Activated CD8-positive, alpha-beta T cell treated with anti-CD3 and anti-CD28 coated beads for 36 hours (primary cell): ENCODE data around the gene MGAT4A. TPM values are rescaled to one million over a fixed set of nuclear protein-coding genes. Genes with fewer than 3 reads are reported as not detected.

ENCODE experiments used
- ATAC-seq: fragments of 200-7000 bp; cut with Tn5 transposase; one replicate; pipeline ENCODE4 v1.10.0; 2021; ENCODE audit warnings: mild to moderate bottlenecking, moderate library complexity
- CTCF ChIA-PET: fragments of 350-600 bp; sonication (Branson Sonifier 250); formaldehyde crosslinking; loops from one replicate; lab custom pipeline; 2021; ENCODE audit warnings: antibody characterized with exemption; lab: Charles Lee
- POLR2A ChIA-PET: fragments of 350-600 bp; sonication (Branson Sonifier 250); formaldehyde crosslinking; loops from one replicate; lab custom pipeline; 2021; ENCODE audit warnings: antibody characterized with exemption; lab: Charles Lee
- DNase-seq: peaks from one replicate; pipeline ENCODE4 v3.0.0-alpha.2; 2020
- H3K27ac Mint-ChIP-seq: one replicate; pipeline ENCODE4 v1.8.0; 2021; ENCODE audit warnings: mild to moderate bottlenecking, mixed read lengths
- H3K27me3 Mint-ChIP-seq: one replicate; pipeline ENCODE4 v1.8.0; 2021; ENCODE audit warnings: mixed read lengths
- H3K36me3 Mint-ChIP-seq: one replicate; pipeline ENCODE4 v1.8.0; 2021; ENCODE audit warnings: low read depth, mixed read lengths
- H3K4me1 Mint-ChIP-seq: one replicate; pipeline ENCODE4 v1.8.0; 2021; ENCODE audit warnings: low read depth, mixed read lengths
- H3K4me3 Mint-ChIP-seq: one replicate; pipeline ENCODE4 v1.8.0; 2021; ENCODE audit warnings: mild to moderate bottlenecking, moderate library complexity, mixed read lengths
- H3K9me3 Mint-ChIP-seq: one replicate; pipeline ENCODE4 v1.8.0; 2021; ENCODE audit warnings: mixed read lengths
- CTCF ChIP-seq: fragments of 200-600 bp; IDR thresholded peaks from one replicate; pipeline ENCODE4 v1.8.0; 2022; ENCODE audit warnings: antibody characterized with exemption, mild to moderate bottlenecking
- intact Hi-C: fragments of 100-400 bp; cut with micrococcal nuclease; formaldehyde crosslinking; loops from one replicate; pipeline ENCODE4 v1.10.0; 2022
- total RNA-seq, 2 experiments: library from RNA; stranded (reverse); gene quantifications; one replicate each; pipeline ENCODE4 v1.2.3, GENCODE V29; 2021

Gene MGAT4A
- total RNA-seq, 2 experiments from 2014 or later = 57.6 to 59.0 TPM

DNA sequence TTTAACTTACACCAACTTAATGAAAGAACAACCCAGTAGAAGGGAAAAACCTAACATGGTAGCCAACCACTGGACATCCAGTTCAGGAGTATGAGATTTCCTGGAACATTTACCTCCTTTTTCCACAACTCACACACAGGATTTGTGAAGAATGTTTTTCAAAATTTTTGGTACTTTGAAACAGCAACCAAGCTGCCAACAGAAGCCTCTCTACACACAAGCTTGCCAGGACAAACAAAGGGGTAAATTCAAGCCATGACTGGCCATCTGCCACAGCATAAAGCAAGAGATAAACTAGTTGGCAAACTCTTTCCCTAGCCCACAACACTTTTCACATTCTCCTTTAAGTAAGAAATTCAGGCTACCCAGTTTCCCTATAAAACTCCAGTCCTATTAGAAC is 21.4 kb downstream of the MGAT4A start:
- peak overlapping the region; percentile 75 for H3K27ac Mint-ChIP-seq
- H3K4me1 Mint-ChIP-seq = peaks cover 81% of the 10 kb centered on the region
- DNase-seq (no peak), ATAC-seq (no peak)
- intact Hi-C loops = no loop called here
- no peaks in the 10 kb centered on the region for H3K27me3 Mint-ChIP-seq
- no peaks in the 10 kb centered on the region for H3K9me3 Mint-ChIP-seq
- CTCF ChIA-PET = interaction anchor here (1.3 to 2.4 kb wide), 6 partner anchors 9 to 60 kb away, joined by 4 to 9 read pairs (median 6); no protein-coding TSS in a partner anchor
- TF ChIP-seq CTCF = no peak
- H3K36me3 Mint-ChIP-seq = peaks cover 10% of the 10 kb centered on the region
- peak overlapping the region; percentile 55 for H3K4me3 Mint-ChIP-seq
- POLR2A ChIA-PET = interaction anchor here (0.8 to 1.4 kb wide), 4 partner anchors 10 to 62 kb away, joined by 3 to 5 read pairs (median 4); no protein-coding TSS in a partner anchor

DNA sequence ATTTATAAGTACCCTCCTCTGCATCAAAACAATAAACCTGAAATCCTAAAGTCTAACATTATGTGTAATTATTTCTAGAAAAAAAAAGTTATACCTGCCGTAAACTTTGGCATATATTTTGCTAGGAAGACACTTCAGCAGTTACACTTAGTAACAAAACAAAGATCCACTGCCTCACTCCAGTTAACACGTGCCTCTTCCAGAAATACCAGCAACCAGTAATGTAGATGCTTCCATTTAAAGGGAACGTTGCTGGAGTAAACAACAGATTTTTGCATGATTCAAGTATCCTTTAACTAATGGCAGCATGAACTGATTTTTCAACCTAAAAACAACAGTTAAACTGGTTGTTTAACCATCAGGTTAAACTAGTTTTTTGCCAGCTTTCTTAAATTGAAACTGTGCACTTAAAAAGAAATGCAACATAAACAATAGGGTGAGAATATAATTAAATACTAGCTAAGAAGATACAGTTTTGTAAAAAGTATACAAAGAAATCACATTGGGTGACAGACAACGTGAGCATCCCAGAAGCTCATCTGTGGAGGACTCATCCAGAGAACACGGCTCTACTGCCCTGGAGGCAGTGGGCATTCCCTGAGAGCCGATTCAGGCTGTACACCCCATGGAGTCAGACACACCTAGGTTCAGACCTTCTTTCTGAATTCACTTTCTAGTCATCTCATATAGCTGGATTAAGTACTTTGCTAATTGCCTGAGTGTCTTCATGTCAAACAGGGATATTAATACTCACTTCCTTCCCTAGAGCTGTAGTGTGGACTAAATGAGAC is 22.3 kb downstream of the MGAT4A start:
- no peak for TF ChIP-seq CTCF
- Mint-ChIP-seq H3K4me1 (peaks cover 76% of the 10 kb centered on the region), H3K36me3 (peaks cover 10% of the 10 kb centered on the region), H3K27ac (peak overlapping the region; percentile 75), H3K9me3 (no peaks in the 10 kb centered on the region), H3K27me3 (no peaks in the 10 kb centered on the region), H3K4me3 (peak overlapping the region; percentile 55)
- DNase-seq (no peak), ATAC-seq (no peak)
- CTCF ChIA-PET = interaction anchor here (0.8 to 2.4 kb wide), 7 partner anchors 10 to 59 kb away, joined by 3 to 9 read pairs (median 6); no protein-coding TSS in a partner anchor
- intact Hi-C loops = no loop called here
- POLR2A ChIA-PET = interaction anchor here (1.2 to 1.7 kb wide), 3 partner anchors 9 to 63 kb away, joined by 4 to 6 read pairs (median 5); no protein-coding TSS in a partner anchor

DNA sequence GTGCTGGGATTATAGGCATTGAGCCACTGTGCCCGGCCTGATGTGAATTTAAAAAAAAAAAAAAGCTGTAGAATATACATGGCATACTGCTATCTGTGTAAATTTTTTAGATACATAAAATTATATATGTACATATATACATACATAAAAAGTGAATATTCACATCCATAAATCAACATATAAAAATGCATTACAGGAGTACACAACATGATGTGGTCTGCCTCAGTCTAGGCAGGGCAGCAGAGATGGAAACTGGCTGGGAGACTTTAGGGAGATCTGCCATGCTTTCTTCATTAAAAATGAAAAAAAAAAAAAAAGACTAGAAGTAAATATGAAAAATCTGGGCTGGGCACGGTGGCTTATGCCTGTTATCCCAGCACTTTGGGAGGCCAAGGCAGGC is 24.3 kb downstream of the MGAT4A start:
- H3K27ac Mint-ChIP-seq = peak overlapping the region; percentile 34
- intact Hi-C loops = no loop called here
- no peaks in the 10 kb centered on the region for H3K9me3 Mint-ChIP-seq
- no peak for ATAC-seq
- TF ChIP-seq CTCF = no peak
- no peak overlapping the region for H3K4me3 Mint-ChIP-seq
- ChIA-PET POLR2A (interaction anchor here (0.6 to 1.7 kb wide), 8 partner anchors 9 to 984 kb away, joined by 3 to 6 read pairs (median 4); no protein-coding TSS in a partner anchor), CTCF (interaction anchor here (0.7 to 2.0 kb wide), 7 partner anchors 11 to 57 kb away, joined by 3 to 6 read pairs (median 3); no protein-coding TSS in a partner anchor)
- peaks cover 9% of the 10 kb centered on the region for H3K36me3 Mint-ChIP-seq
- H3K4me1 Mint-ChIP-seq = peaks cover 78% of the 10 kb centered on the region
- DNase-seq = no peak
- no peaks in the 10 kb centered on the region for H3K27me3 Mint-ChIP-seq

DNA sequence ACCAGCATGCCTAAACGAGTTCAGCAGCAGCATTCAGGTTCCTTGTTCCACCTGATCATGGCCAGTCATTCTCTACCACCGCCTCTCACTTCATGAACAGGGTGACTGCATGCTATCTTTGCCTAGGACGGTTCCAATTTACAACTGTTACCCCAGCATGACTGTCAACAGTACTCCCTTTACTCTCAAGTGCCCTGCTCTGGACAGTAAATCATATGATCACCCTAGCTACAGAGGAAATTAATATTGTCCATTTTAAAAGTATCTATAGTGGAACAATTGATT is 25.7 kb downstream of the MGAT4A start:
- ATAC-seq = peak; percentile 19
- TF ChIP-seq CTCF = no peak
- Mint-ChIP-seq H3K27me3 (no peaks in the 10 kb centered on the region), H3K27ac (peak overlapping the region; percentile 80), H3K36me3 (peaks cover 10% of the 10 kb centered on the region), H3K4me3 (no peak overlapping the region), H3K9me3 (no peaks in the 10 kb centered on the region), H3K4me1 (peaks cover 73% of the 10 kb centered on the region)
- ChIA-PET POLR2A (interaction anchor here (1.2 to 1.5 kb wide), 2 partner anchors 13 to 24 kb away, joined by 3 read pairs; no protein-coding TSS in a partner anchor), CTCF (interaction anchor here (0.7 to 2.4 kb wide), 4 partner anchors 14 to 56 kb away, joined by 3 to 13 read pairs (median 6); no protein-coding TSS in a partner anchor)
- DNase-seq = no peak
- intact Hi-C loops = no loop called here
